HK-2 (cell line): ENCODE measurements around the gene TTLL10.

Source experiments
- DNase-seq: peaks from one replicate; pipeline ENCODE4 v3.0.0-alpha.2; 2018; ENCODE audit not compliant: unreplicated experiment

Gene TTLL10

GRCh38 chr1:1222575-1223225, 49.0 kb downstream of the TTLL10 start:
- no peak for DNase-seq

DNA sequence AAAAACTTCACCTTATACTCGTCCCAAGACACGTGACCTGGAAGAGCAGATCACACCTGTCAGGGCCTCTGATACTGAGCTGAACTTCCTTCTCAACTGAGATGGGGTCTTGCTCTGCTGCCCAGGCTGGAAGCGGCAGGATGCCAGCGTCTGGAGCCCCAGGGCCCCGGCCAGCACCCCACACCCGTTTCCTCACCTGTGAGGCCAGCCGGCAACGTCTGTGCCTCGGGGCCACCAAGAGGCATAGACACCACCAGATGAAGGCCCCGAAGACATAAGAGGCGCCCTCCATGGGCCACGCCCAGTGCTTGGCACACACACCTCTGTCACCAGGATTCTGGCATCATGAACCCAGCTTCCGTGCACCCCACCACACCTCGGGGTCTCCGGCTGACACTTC, 49.6 kb downstream of the TTLL10 start:
- no peak for DNase-seq

DNA sequence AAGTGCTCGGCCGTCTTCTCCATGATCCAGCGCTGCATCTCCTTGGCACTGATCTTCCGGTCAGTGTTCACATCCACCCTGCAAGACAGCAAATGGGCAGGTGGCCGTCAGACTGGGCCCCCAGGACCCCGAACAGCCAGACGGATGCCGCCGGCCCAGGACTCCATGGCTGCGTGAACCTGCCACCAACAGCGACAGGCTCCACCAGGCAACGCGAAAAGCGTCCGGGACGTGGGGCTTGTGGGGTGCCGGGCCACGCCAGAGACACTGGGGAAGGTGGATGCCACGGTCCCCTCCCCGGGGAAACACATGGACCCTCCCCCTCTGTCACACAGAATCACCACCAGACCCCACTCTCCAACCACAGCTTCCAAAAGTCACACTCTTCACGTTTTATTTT, 50.2 kb downstream of the TTLL10 start:
- no peak for DNase-seq

GRCh38 chr1:1225238-1225845, 51.7 kb downstream of the TTLL10 start:
- DNase-seq: no peak

DNA sequence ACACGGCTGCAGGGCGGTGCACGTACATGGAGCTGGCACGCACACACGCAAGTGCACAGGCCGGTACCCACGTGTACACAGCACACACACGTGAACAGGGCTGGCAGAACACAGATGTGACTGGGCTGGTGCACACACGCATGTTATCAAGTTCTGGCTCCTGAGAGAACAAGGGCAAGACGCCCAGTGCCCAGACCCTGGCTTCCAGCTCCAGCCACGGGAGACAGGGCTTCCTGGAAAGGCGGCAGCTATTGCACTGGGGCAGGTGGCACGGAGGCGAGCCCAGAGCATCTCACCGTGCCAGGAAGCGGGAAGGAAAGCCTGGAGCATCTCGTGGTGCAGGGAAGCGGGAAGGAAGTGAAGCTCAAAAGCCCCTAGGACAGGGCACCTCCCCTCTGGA, 52.2 kb downstream of the TTLL10 start:
- no peak for DNase-seq

DNA sequence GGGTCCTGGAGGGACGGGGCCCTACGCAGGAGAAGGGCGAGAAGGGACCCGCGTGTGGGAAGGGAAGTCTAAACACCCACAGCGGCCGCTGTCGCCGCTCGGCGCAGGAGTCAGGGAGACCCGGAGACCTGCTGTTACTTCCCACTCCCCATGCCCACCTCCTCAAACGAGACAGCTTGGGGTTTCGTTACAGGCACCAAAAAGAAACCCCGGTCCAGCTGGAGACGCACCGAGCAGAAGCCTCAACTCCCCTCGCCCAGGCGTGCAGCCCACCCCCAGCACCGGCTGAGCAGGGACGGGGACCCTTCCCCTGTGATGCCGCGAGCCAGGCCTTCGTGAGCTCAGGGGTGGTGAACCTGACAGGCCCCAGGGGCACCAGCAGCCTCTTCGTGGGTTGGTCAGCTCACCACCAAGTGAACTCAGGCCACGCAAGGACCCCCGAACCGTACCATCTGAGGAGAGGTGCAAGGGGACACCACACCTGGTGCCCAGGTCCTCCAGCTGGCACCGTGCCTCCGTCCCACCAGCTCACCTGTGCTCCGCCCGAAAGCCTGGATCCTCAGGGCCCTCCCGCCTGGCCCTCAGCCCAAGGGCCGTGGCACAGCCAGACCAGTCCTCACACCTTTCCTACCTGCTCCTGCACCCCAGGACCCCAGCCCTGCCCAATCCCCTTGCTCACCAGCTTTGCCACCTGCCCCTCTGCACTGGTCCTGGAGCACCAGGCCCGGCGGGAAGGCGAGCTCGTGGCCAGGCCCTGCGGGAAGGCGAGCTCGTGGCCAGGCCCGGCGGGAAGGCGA, 53.1 kb downstream of the TTLL10 start:
- no peak for DNase-seq

DNA sequence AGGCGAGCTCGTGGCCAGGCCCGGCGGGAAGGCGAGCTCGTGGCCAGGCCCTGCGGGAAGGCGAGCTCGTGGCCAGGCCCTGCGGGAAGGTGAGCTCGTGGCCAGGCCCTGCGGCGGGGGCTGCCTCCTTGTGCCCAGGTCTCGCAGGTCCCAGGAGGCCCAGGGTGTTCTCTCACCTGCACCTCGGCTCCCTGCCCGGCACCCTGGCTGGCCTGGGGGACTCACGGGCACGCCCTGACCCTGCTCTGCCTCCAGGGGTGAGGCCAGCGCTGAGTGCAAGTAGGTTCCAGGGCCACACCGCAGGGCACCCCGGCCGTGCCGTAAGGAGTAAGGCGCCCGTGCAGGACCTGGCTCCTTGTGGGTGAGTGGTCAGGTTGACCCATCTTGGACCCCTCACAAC, 53.7 kb downstream of the TTLL10 start:
- DNase-seq: no peak

GRCh38 chr1:1228187-1228586, 54.5 kb downstream of the TTLL10 start:
- DNase-seq: no peak

GRCh38 chr1:1228596-1229321, 55.1 kb downstream of the TTLL10 start:
- DNase-seq: no peak

DNA sequence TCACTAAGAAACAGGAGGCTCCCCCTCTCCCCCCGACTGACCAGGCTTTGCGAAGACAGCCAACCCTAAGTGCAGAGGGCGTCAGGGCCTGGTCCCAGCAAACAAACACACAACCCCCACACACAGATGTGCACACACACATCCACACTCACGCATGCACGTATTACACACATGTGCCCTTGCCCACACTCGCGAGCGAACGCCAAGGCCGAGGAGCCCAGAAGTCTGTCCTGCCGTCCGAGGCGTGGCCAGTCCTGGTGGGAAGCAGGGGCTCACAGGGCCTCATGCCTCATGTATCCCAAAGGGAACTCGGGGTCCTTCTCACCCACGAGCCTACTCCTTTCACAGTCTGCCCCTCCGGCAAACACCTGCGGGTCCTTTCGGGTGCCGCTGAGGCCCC, 56.1 kb downstream of the TTLL10 start:
- DNase-seq: no peak

- DNase-seq: peak; percentile 39
These were observed 57.1 kb downstream of the TTLL10 start for GRCh38 chr1:1230656-1231399.

- peak; percentile 95 for DNase-seq
These were observed 57.9 kb downstream of the TTLL10 start, which contains the start of gene SDF4 for GRCh38 chr1:1231400-1232207. SDF4 (minus strand) TSS chr1:1232001; CDS start chr1:1228772, 3,229 bp downstream.

DNA sequence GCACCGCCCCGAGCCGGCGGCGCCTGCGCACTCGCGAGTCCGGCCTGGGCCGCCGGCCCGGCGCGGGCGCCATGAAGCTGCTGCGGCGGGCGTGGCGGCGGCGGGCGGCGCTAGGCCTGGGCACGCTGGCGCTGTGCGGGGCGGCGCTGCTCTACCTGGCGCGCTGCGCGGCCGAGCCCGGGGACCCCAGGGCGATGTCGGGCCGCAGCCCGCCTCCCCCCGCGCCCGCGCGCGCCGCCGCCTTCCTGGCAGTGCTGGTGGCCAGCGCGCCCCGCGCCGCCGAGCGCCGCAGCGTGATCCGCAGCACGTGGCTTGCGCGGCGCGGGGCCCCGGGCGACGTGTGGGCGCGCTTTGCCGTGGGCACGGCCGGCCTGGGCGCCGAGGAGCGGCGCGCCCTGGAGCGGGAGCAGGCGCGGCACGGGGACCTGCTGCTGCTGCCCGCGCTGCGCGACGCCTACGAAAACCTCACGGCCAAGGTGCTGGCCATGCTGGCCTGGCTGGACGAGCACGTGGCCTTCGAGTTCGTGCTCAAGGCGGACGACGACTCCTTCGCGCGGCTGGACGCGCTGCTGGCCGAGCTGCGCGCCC, 58.6 kb downstream of the TTLL10 start, which contains the start of gene B3GALT6:
TSS of gene B3GALT6 (plus strand) at position 30 of the 588 bp plus-strand sequence. CDS start at position 72, 42 bp downstream.
- DNase-seq: no peak

- no peak for DNase-seq
These were observed 59.3 kb downstream of the TTLL10 start for GRCh38 chr1:1232796-1233566.

- DNase-seq: no peak
These were observed 59.9 kb downstream of the TTLL10 start for GRCh38 chr1:1233567-1233892.

- no peak for DNase-seq
These were observed 60.6 kb downstream of the TTLL10 start for GRCh38 chr1:1234180-1234808.

- no peak for DNase-seq
These were observed 61.5 kb downstream of the TTLL10 start for GRCh38 chr1:1235016-1235744.

DNA sequence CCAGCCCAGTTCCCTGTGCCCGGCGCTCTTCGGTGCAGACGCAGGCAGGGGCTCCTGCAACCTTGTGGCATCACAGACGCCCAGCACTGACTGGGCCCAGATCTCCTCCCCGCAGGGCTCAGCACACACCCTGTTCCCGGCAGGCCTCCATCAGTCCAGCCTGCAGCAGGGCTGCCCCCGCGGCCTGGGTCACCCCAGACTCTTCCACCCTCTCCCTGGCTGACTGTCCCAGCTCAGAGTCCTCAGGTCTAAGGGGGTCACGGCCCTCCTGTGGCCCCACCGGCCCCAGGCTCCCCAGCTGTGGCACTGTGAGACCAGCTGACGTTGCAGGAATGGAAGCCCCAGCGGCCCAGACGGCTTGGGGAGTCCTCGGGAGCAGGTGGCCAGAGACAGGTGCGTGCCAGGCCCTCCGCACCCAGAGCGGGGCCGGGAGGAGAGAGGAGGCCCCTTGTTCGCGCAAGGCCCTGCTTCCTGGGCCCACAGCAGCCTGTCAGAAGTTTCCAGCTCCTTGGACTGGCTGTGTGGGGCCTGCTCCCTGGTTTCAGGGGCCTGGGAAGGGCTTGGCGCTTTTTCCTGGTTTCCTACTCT, 62.6 kb downstream of the TTLL10 start:
- DNase-seq: no peak
